Stimulated activated CD4-positive, alpha-beta T cell treated with anti-CD3 and anti-CD28 coated beads, Interleukin-4, amount 100 ng/mL, for 48 hours (primary cell): ENCODE results near the gene GALNT9.

Source experiments
- DNase-seq, 2 donors: peaks; one replicate each; pipeline ENCODE4 v3.0.0-alpha.2; 2020; ENCODE audit warnings: low read depth in 2 of 2

GALNT9 gene

GRCh38 chr12:132292328-132293319, 36.8 kb downstream of the GALNT9 start:
- DNase-seq: no peak

GRCh38 chr12:132291402-132292175, 37.8 kb downstream of the GALNT9 start:
- DNase-seq: no peak

- no peak for DNase-seq
Measured at GRCh38 chr12:132290203-132290540, 39.2 kb downstream of the GALNT9 start.

- DNase-seq: no peak
Measured at GRCh38 chr12:132289356-132290202, 39.8 kb downstream of the GALNT9 start.

- DNase-seq: no peak
Measured at GRCh38 chr12:132288516-132289215, 40.7 kb downstream of the GALNT9 start.

- no peak for DNase-seq
Measured at GRCh38 chr12:132287391-132288238, 41.8 kb downstream of the GALNT9 start.

GRCh38 chr12:132286912-132287311, 42.5 kb downstream of the GALNT9 start:
- no peak for DNase-seq

GRCh38 chr12:132285991-132286681, 43.3 kb downstream of the GALNT9 start:
- DNase-seq: no peak

GRCh38 chr12:132284827-132285741, 44.3 kb downstream of the GALNT9 start:
- no peak for DNase-seq

- no peak for DNase-seq
Measured at GRCh38 chr12:132284071-132284826, 45.1 kb downstream of the GALNT9 start.

GRCh38 chr12:132282950-132283771, 46.2 kb downstream of the GALNT9 start:
- DNase-seq: no peak

GRCh38 chr12:132282031-132282949, 47.1 kb downstream of the GALNT9 start:
- no peak for DNase-seq

GRCh38 chr12:132281038-132281437, 48.4 kb downstream of the GALNT9 start:
- no peak for DNase-seq

- DNase-seq: no peak
Measured at GRCh38 chr12:132280406-132280805, 49.0 kb downstream of the GALNT9 start.

GRCh38 chr12:132279930-132280329, 49.5 kb downstream of the GALNT9 start:
- DNase-seq: no peak
